Large intestine (tissue), 3 donors: ENCODE results near the gene BLACAT1. TPM values are rescaled to one million over a fixed set of nuclear protein-coding genes. Genes with fewer than 3 reads are reported as not detected.
"Not testable (repeated sequence)": the region's sequence is repeated elsewhere in the genome, so short reads cannot be mapped to it uniquely, and the experiment has no call there.

ENCODE experiments used
- DNase-seq, 2 donors: peaks; one replicate each; pipeline versions ENCODE4 v3.0.0 to v3.0.0-alpha.2; 2013
- H3K27ac ChIP-seq: one replicate; pipeline ENCODE4 v1.5.1; 2013; ENCODE audit warnings: low read length
- H3K27me3 ChIP-seq: 2 replicates; pipeline ENCODE4 v1.6.1; 2013; ENCODE audit warnings: low read length; ENCODE audit not compliant: control insufficient read depth, insufficient read depth
- H3K36me3 ChIP-seq: 2 replicates; pipeline ENCODE4 v1.6.1; 2013; ENCODE audit warnings: low read length; ENCODE audit not compliant: control insufficient read depth, insufficient read depth
- H3K4me1 ChIP-seq: one replicate; pipeline ENCODE4 v1.6.1; 2013; ENCODE audit warnings: low read length; ENCODE audit not compliant: control insufficient read depth, insufficient read depth
- H3K4me3 ChIP-seq: one replicate; pipeline ENCODE4 v1.5.1; 2013; ENCODE audit warnings: low read length
- H3K9me3 ChIP-seq: one replicate; pipeline ENCODE4 v1.6.1; 2013; ENCODE audit warnings: mild to moderate bottlenecking, low read depth, low read length, moderate library complexity; ENCODE audit not compliant: control insufficient read depth
- WGBS: methylation state at CpG from one replicate; pipeline ENCODE4 v1.1.5; 2013; ENCODE audit warnings: low lambda C conversion rate; ENCODE audit not compliant: insufficient coverage; 5-methylcytosine and 5-hydroxymethylcytosine counted together
- polyA plus RNA-seq: library from polyadenylated mRNA; unstranded; fragments of 120-200 nt; gene quantifications from one replicate; pipeline ENCODE4 v1.2.1, GENCODE V29; 2013

BLACAT1 gene
- polyA plus RNA-seq, 1 donor: 0.88 TPM

- Histone ChIP-seq H3K36me3 (no peaks in the 10 kb centered on the region), H3K27me3 (peaks cover 49% of the 10 kb centered on the region), H3K4me3 (no peak overlapping the region), H3K4me1 (peaks cover 9% of the 10 kb centered on the region), H3K9me3 (no peaks in the 10 kb centered on the region), H3K27ac (no peak overlapping the region)
- DNase-seq: no peak
- no CpG with 5 or more reads among the region's 2 CpGs for WGBS
Measured at GRCh38 chr1:205483372-205483771, 27.5 kb upstream of the BLACAT1 start.

- H3K36me3 ChIP-seq, DNase-seq, H3K4me3 ChIP-seq, H3K27ac ChIP-seq, H3K4me1 ChIP-seq, H3K9me3 ChIP-seq: not testable (repeated sequence)
- no CpG with 5 or more reads among the region's 11 CpGs for WGBS
- peaks cover 49% of the 10 kb centered on the region for H3K27me3 ChIP-seq
Measured at GRCh38 chr1:205482587-205482986, 26.7 kb upstream of the BLACAT1 start.

GRCh38 chr1:205481629-205482151 lies 25.8 kb upstream of the BLACAT1 start:
- DNase-seq: no peak

GRCh38 chr1:205481218-205481617 lies 25.4 kb upstream of the BLACAT1 start:
- Histone ChIP-seq H3K27me3 (peaks cover 49% of the 10 kb centered on the region), H3K27ac (no peak overlapping the region)
- no CpG with 5 or more reads among the region's 11 CpGs for WGBS

More at GRCh38 chr1:205481629-205482151, 25.8 kb upstream of the BLACAT1 start:
- H3K4me3 ChIP-seq: no peak overlapping the region
- peaks cover 9% of the 10 kb centered on the region for H3K4me1 ChIP-seq
- no CpG with 5 or more reads among the region's 15 CpGs for WGBS
- no peaks in the 10 kb centered on the region for H3K9me3 ChIP-seq
- peaks cover 49% of the 10 kb centered on the region for H3K27me3 ChIP-seq
- no peaks in the 10 kb centered on the region for H3K36me3 ChIP-seq
- no peak overlapping the region for H3K27ac ChIP-seq

GRCh38 chr1:205480349-205480985 lies 24.6 kb upstream of the BLACAT1 start:
- Histone ChIP-seq H3K27ac (no peak overlapping the region), H3K4me3 (no peak overlapping the region), H3K9me3 (no peaks in the 10 kb centered on the region), H3K4me1 (peaks cover 4% of the 10 kb centered on the region), H3K36me3 (no peaks in the 10 kb centered on the region), H3K27me3 (peaks cover 49% of the 10 kb centered on the region)
- WGBS: 80% methylated on average over 1 of the region's 17 CpGs
- no peak for DNase-seq

More at GRCh38 chr1:205481218-205481617, 25.4 kb upstream of the BLACAT1 start:
- H3K4me3 ChIP-seq: no peak overlapping the region
- H3K4me1 ChIP-seq: peaks cover 9% of the 10 kb centered on the region
- no peaks in the 10 kb centered on the region for H3K9me3 ChIP-seq
- no peaks in the 10 kb centered on the region for H3K36me3 ChIP-seq
- no peak for DNase-seq

GRCh38 chr1:205478985-205479384 lies 23.1 kb upstream of the BLACAT1 start:
- H3K27me3 ChIP-seq: peaks cover 49% of the 10 kb centered on the region
- not testable (repeated sequence) for H3K4me1 ChIP-seq, DNase-seq, H3K27ac ChIP-seq, H3K9me3 ChIP-seq, H3K4me3 ChIP-seq, H3K36me3 ChIP-seq
- no CpG with 5 or more reads among the region's 2 CpGs for WGBS

- Histone ChIP-seq H3K9me3 (no peaks in the 10 kb centered on the region), H3K4me3 (no peak overlapping the region), H3K27me3 (peaks cover 49% of the 10 kb centered on the region), H3K4me1 (no peaks in the 10 kb centered on the region), H3K36me3 (no peaks in the 10 kb centered on the region), H3K27ac (no peak overlapping the region)
- no peak for DNase-seq
- no CpG with 5 or more reads among the region's 12 CpGs for WGBS
Measured at GRCh38 chr1:205477759-205478247, 22.0 kb upstream of the BLACAT1 start.

- no peaks in the 10 kb centered on the region for H3K9me3 ChIP-seq
- no peak overlapping the region for H3K4me3 ChIP-seq
- H3K4me1 ChIP-seq: no peaks in the 10 kb centered on the region
- DNase-seq: no peak
- WGBS: no CpG with 5 or more reads among the region's 6 CpGs
- H3K27ac ChIP-seq: no peak overlapping the region
- H3K27me3 ChIP-seq: peaks cover 48% of the 10 kb centered on the region
- H3K36me3 ChIP-seq: no peaks in the 10 kb centered on the region
Measured at GRCh38 chr1:205477121-205477758, 21.4 kb upstream of the BLACAT1 start.

- Histone ChIP-seq H3K27me3 (peaks cover 42% of the 10 kb centered on the region), H3K4me1 (no peaks in the 10 kb centered on the region), H3K4me3 (no peak overlapping the region), H3K9me3 (no peaks in the 10 kb centered on the region), H3K27ac (no peak overlapping the region), H3K36me3 (no peaks in the 10 kb centered on the region)
- WGBS: no CpG with 5 or more reads among the region's 4 CpGs
- DNase-seq: no peak
Measured at GRCh38 chr1:205476648-205477047, 20.8 kb upstream of the BLACAT1 start.

GRCh38 chr1:205475855-205476254 lies 20.0 kb upstream of the BLACAT1 start:
- no peak for DNase-seq
- Histone ChIP-seq H3K4me1 (no peaks in the 10 kb centered on the region), H3K4me3 (no peak overlapping the region), H3K36me3 (no peaks in the 10 kb centered on the region), H3K27ac (no peak overlapping the region), H3K9me3 (no peaks in the 10 kb centered on the region), H3K27me3 (peaks cover 35% of the 10 kb centered on the region)
- no CpG with 5 or more reads among the region's 1 CpG for WGBS
